GM12875 (cell line): ENCODE measurements around the gene DNAJC13.

Experiments
- H3K4me3 ChIP-seq: one replicate; pipeline ENCODE4 v1.5.1; 2011; ENCODE audit warnings: low read depth, low read length, control low read depth
- CTCF ChIP-seq: IDR thresholded peaks from 2 replicates; pipeline ENCODE4 v1.5.1; 2011; ENCODE audit warnings: low read depth, mild to moderate bottlenecking, control low read depth, inconsistent platforms, low read length, moderate library complexity, borderline replicate concordance; ENCODE audit not compliant: insufficient read depth

Gene DNAJC13

GRCh38 chr3:132405609-132406299, 11.5 kb upstream of the DNAJC13 start:
- TF ChIP-seq CTCF, result no peak
- no peak overlapping the region for H3K4me3 ChIP-seq

GRCh38 chr3:132406587-132406986, 10.7 kb upstream of the DNAJC13 start:
- no peak overlapping the region for H3K4me3 ChIP-seq
- TF ChIP-seq CTCF, result no peak

GRCh38 chr3:132407025-132407424, 10.3 kb upstream of the DNAJC13 start:
- TF ChIP-seq CTCF, result no peak

GRCh38 chr3:132414841-132415240, 2.5 kb upstream of the DNAJC13 start:
- no peak for TF ChIP-seq CTCF
- no peak overlapping the region for H3K4me3 ChIP-seq

More at GRCh38 chr3:132407025-132407424, 10.3 kb upstream of the DNAJC13 start:
- H3K4me3 ChIP-seq, result no peak overlapping the region

- H3K4me3 ChIP-seq, result no peak overlapping the region
Observed at GRCh38 chr3:132416161-132416560, 1.1 kb upstream of the DNAJC13 start.

GRCh38 chr3:132417695-132418411, 551 bp downstream of the DNAJC13 start:
- peak overlapping the region; percentile 99 for H3K4me3 ChIP-seq
- no peak for TF ChIP-seq CTCF

More at GRCh38 chr3:132416161-132416560, 1.1 kb upstream of the DNAJC13 start:
- no peak for TF ChIP-seq CTCF

- no peak for TF ChIP-seq CTCF
- peak overlapping the region; percentile 99 for H3K4me3 ChIP-seq
Observed at GRCh38 chr3:132418916-132419315, 1.6 kb downstream of the DNAJC13 start.
